Kidney epithelial cell (primary cell): ENCODE data around the gene MDP1. TPM values are rescaled to one million over a fixed set of nuclear protein-coding genes. Genes with fewer than 3 reads are reported as not detected.
A peak's percentile ranks its signal among the peaks of the same experiment; 100 is the strongest.
"Not testable (repeated sequence)": the region's sequence is repeated elsewhere in the genome, so short reads cannot be mapped to it uniquely, and the experiment has no call there.

Experiments used
- DNase-seq: peaks from one replicate; pipeline ENCODE4 v3.0.0-alpha.2; 2010; ENCODE audit warnings: low read depth
- H3K27me3 ChIP-seq: 2 replicates; pipeline ENCODE4 v1.6.0; 2011; ENCODE audit warnings: low read length; ENCODE audit not compliant: control insufficient read depth, insufficient read depth
- H3K36me3 ChIP-seq: 2 replicates; pipeline ENCODE4 v1.5.1; 2011; ENCODE audit warnings: low read length; ENCODE audit not compliant: control insufficient read depth, insufficient read depth
- H3K4me3 ChIP-seq: 2 replicates; pipeline ENCODE4 v1.5.1; 2011; ENCODE audit warnings: low read depth, mild to moderate bottlenecking, control low read depth, low read length
- CTCF ChIP-seq: IDR thresholded peaks from 2 replicates; pipeline ENCODE4 v1.5.1; 2011; ENCODE audit warnings: mild to moderate bottlenecking, moderate library complexity, low read length, control low read depth, inconsistent platforms; ENCODE audit not compliant: insufficient read depth, poor library complexity, severe bottlenecking
- total RNA-seq: library from RNA; depleted of rRNA; stranded (reverse); fragments of >200 nt; gene quantifications from 2 replicates; pipeline ENCODE4 v1.2.3, GENCODE V29; 2015

The MDP1 gene
- total RNA-seq, 1 donor from 2014 or later: 11.8 TPM

- DNase-seq: no peak
- TF ChIP-seq CTCF: no peak
- Histone ChIP-seq H3K27me3 (no peaks in the 10 kb centered on the region), H3K36me3 (no peaks in the 10 kb centered on the region), H3K4me3 (no peak overlapping the region)
Measured at GRCh38 chr14:24246765-24247212, 30.9 kb upstream of the MDP1 start.

DNA sequence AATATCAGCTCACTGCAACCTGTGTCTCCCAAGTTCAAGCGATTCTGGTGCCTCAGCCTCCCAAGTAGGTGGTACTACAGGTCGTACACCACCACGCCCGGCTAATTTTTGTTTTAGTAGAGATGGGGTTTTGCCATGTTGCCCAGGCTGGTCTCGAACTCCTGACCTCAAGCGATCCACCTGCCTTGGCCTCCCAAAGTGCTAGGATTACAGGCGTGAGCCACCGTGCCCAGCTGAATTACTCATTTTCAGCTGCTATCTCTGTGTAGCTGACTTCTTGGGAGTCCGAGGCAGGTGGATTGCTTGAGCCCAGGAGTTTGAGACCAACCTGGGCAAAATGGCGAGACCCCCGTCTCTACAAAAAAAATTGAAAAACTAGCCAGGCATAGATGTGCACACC lies 29.5 kb upstream of the MDP1 start:
- not testable (repeated sequence) for H3K4me3 ChIP-seq, H3K27me3 ChIP-seq, H3K36me3 ChIP-seq, DNase-seq

DNA sequence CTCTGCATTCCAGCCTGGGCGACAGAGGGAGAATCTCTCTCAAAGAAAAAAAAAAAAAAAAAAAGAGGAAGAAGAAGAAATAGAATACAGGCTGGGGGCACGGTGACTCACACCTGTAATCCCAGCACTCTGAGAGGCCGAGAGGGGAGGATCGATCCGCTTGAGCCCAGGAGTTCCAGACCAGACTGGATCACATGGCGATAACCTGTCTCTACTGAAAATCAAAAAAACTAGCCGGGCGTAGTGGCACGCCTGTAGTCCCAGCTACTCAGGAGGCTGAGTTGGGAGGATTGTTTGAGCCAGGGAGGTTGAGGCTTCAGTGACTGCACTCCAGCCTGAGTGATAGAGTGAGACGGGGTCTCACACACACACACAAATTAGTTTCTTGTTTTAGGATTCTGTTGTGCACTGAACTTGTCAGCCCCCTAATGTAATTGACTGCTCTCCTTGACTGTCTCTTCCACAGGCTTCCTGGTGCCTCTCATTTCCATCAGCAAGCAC lies 27.5 kb upstream of the MDP1 start:
- no peak for TF ChIP-seq CTCF
- H3K27me3 ChIP-seq: no peaks in the 10 kb centered on the region
- DNase-seq: no peak
- peaks cover 12% of the 10 kb centered on the region for H3K36me3 ChIP-seq
- peak overlapping the region; percentile 80 for H3K4me3 ChIP-seq

GRCh38 chr14:24241829-24242443 lies 26.1 kb upstream of the MDP1 start:
- peaks cover 12% of the 10 kb centered on the region for H3K36me3 ChIP-seq
- DNase-seq: no peak
- H3K27me3 ChIP-seq: no peaks in the 10 kb centered on the region
- peak overlapping the region; percentile 80 for H3K4me3 ChIP-seq
- peak; percentile 45 for TF ChIP-seq CTCF

DNA sequence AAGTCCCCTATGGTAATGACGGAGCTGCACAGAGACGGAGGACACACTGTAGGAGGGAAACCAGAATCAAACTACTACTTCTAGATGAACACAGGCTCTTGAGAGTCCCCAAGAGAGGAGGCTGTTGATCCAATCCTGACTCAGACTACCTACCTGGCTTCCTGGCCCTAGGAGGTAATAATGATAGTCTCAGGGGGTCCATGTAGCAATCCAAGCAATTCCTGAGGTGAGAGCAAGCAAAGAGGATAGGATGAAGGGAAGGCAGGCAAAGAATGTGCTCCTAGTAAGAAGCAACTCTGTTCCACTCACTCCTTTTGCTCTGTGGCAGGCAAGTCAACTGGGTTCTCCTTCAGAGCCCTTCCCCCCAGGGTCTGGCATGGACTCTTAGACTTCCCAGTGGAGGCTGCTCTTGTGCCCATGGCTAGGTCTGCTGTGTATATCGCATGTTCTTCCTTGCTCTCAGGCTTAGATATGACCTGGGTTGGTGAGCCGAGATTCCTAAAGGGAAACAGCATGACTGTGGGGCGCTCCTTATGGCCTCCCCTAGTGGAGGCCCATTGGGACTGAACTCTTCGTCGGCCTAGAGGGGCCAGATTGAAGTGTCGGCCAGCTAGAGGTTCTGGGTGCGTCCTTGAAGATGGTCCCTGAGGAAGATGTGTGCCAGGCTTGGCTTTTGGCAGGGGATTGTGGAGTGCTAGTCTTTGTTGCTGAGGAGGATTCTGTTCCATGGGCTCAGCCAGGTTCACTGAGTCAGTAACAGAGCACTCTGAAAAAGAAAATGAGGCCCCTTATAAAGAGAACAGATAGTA lies 24.4 kb upstream of the MDP1 start:
- no peak for DNase-seq
- H3K36me3 ChIP-seq: peaks cover 12% of the 10 kb centered on the region
- H3K4me3 ChIP-seq: no peak overlapping the region
- no peak for TF ChIP-seq CTCF
- H3K27me3 ChIP-seq: no peaks in the 10 kb centered on the region

- Histone ChIP-seq H3K4me3 (no peak overlapping the region), H3K36me3 (peaks cover 12% of the 10 kb centered on the region), H3K27me3 (no peaks in the 10 kb centered on the region)
- no peak for DNase-seq
- TF ChIP-seq CTCF: no peak
Measured at GRCh38 chr14:24238527-24239037, 22.7 kb upstream of the MDP1 start.
